T-cell (primary cell): ENCODE measurements around the gene NEDD8. TPM values are rescaled to one million over a fixed set of nuclear protein-coding genes. Genes with fewer than 3 reads are reported as not detected.
A peak's percentile ranks its signal among the peaks of the same experiment; 100 is the strongest.

Experiments
- ATAC-seq, 4 experiments: fragments of 200-7000 bp in 3 of 4; fragments of 150-1000 bp in 1 of 4; cut with Tn5 transposase; replicated peaks in 1 of 4; 1 replicate in 3 of 4; 2 replicates in 1 of 4; pipeline ENCODE4 v1.10.0; 2021; ENCODE audit warnings: moderate library complexity in 3 of 4, mild to moderate bottlenecking in 2 of 4, moderate number of reproducible peaks in 1 of 4
- CTCF ChIA-PET, 2 donors: fragments of 300-600 bp; sonication (Branson Sonifier 250); formaldehyde crosslinking; loops; one replicate each; lab custom pipeline; 2022; ENCODE audit warnings: antibody characterized with exemption in 2 of 2; lab: Charles Lee
- POLR2A ChIA-PET, 2 donors: fragments of 300-600 bp; sonication (Branson Sonifier 250); formaldehyde crosslinking; loops; one replicate each; lab custom pipeline; 2022; ENCODE audit warnings: antibody characterized with exemption in 2 of 2; lab: Charles Lee
- DNase-seq, 35 experiments: peaks; one replicate each; pipeline versions ENCODE4 v3.0.0 to v3.0.0-alpha.2; 2013 to 2023
- H3K27ac ChIP-seq: one replicate; pipeline ENCODE4 v1.5.1; 2013; ENCODE audit warnings: low read length
- H3K27me3 ChIP-seq, 2 experiments: replicated peaks in 1 of 2; 1 replicate in 1 of 2; 2 replicates in 1 of 2; pipeline versions ENCODE4 v1.6.1 to v1.7.0; 2013; ENCODE audit warnings: low read length in 1 of 2, mixed read lengths in 1 of 2; ENCODE audit not compliant: control insufficient read depth in 2 of 2, insufficient read depth in 2 of 2; ENCODE audit errors: extremely low read depth in 1 of 2
- H3K36me3 ChIP-seq, 2 donors: 1 replicate in 1 of 2; 2 replicates in 1 of 2; pipeline versions ENCODE4 v1.6.1 to v1.7.0; 2013; ENCODE audit warnings: low read length in 1 of 2; ENCODE audit not compliant: control insufficient read depth in 2 of 2, insufficient read depth in 1 of 2; ENCODE audit errors: extremely low read depth in 1 of 2
- H3K4me1 ChIP-seq, 2 experiments: 1 replicate in 1 of 2; 2 replicates in 1 of 2; pipeline versions ENCODE4 v1.6.1 to v1.7.0; 2013; ENCODE audit warnings: low read length in 2 of 2, mixed read lengths in 1 of 2; ENCODE audit not compliant: insufficient read depth in 2 of 2, control insufficient read depth in 1 of 2; ENCODE audit errors: extremely low read depth in 1 of 2
- H3K4me3 ChIP-seq, 2 donors: 1 replicate in 1 of 2; 2 replicates in 1 of 2; pipeline versions ENCODE4 v1.5.1 to v1.7.0; 2013; ENCODE audit warnings: mild to moderate bottlenecking in 2 of 2, low read length in 1 of 2, moderate library complexity in 1 of 2; ENCODE audit not compliant: control insufficient read depth in 1 of 2; ENCODE audit errors: extremely low read depth in 1 of 2
- H3K9me3 ChIP-seq: 2 replicates; pipeline ENCODE4 v1.7.0; 2013
- H3K27ac Mint-ChIP-seq, 2 donors: one replicate each; pipeline ENCODE4 v1.8.0; 2020 to 2021; ENCODE audit warnings: mild to moderate bottlenecking in 2 of 2, mixed read lengths in 2 of 2
- H3K27me3 Mint-ChIP-seq, 2 donors: one replicate each; pipeline ENCODE4 v1.8.0; 2021 to 2022; ENCODE audit warnings: mixed read lengths in 2 of 2
- H3K36me3 Mint-ChIP-seq: one replicate; pipeline ENCODE4 v1.8.0; 2021; ENCODE audit warnings: mixed read lengths
- H3K4me1 Mint-ChIP-seq, 3 donors: one replicate each; pipeline ENCODE4 v1.8.0; 2020 to 2022; ENCODE audit warnings: mixed read lengths in 3 of 3, mild to moderate bottlenecking in 1 of 3
- H3K4me3 Mint-ChIP-seq, 3 donors: one replicate each; pipeline ENCODE4 v1.8.0; 2020 to 2022; ENCODE audit warnings: mild to moderate bottlenecking in 3 of 3, mixed read lengths in 3 of 3, moderate library complexity in 3 of 3
- H3K9me3 Mint-ChIP-seq, 3 donors: one replicate each; pipeline ENCODE4 v1.8.0; 2020 to 2022; ENCODE audit warnings: mixed read lengths in 3 of 3
- WGBS: methylation state at CpG from one replicate; pipeline ENCODE4 v1.1.5; 2013; ENCODE audit warnings: missing lambda C conversion rate; ENCODE audit not compliant: insufficient coverage; 5-methylcytosine and 5-hydroxymethylcytosine counted together
- total RNA-seq, 35 experiments: library from RNA in 6 of 35; stranded (reverse) in 6 of 35; fragments of 120-200 nt in 1 of 35; gene quantifications; one replicate each; pipeline versions ENCODE4 v1.2.1 to v1.2.4 and lab custom pipeline; 2013 to 2026

NEDD8 gene
- total RNA-seq, 5 donors from 2014 or later (not counting 1 experiment from before 2014, with no cell fraction given), result 92.1 to 107 (median 101) TPM

- Histone ChIP-seq H3K27me3 (no peaks in the 10 kb centered on the region), H3K27ac (peak overlapping the region; percentile 94), H3K4me1 (peaks cover 15 to 29% of the 10 kb centered on the region in 2 experiments), H3K36me3 (peaks cover 14 to 23% of the 10 kb centered on the region in 2 donors), H3K9me3 (no peaks in the 10 kb centered on the region), H3K4me3 (peak overlapping the region; percentile 27 to 94)
- no peaks in the 10 kb centered on the region for H3K27me3 Mint-ChIP-seq
- peaks cover 17% of the 10 kb centered on the region for H3K36me3 Mint-ChIP-seq
- POLR2A ChIA-PET, result interaction anchor here (0.5 to 2.3 kb wide), 3 partner anchors 29 to 158 kb away, joined by 3 to 19 read pairs (median 5); partner anchors contain the start of genes CBLN3 (in 1 of the 2), KHNYN (in 1 of the 2) and TINF2 (in 1 of the 2)
- peak overlapping the region; percentile 94 to 97 for H3K27ac Mint-ChIP-seq
- peak overlapping the region; percentile 84 to 90 (median 90) for H3K4me3 Mint-ChIP-seq
- peaks cover 34 to 54% (median 40%) of the 10 kb centered on the region in 3 donors for H3K4me1 Mint-ChIP-seq
- DNase-seq, result no peak
- CTCF ChIA-PET, result interaction anchor here in 1 of 2 donors (0.7 to 2.3 kb wide), 6 partner anchors 28 to 160 kb away, joined by 3 to 30 read pairs (median 4); partner anchors contain the start of genes CIDEB and TINF2
- no peak for ATAC-seq
- WGBS, result 11% methylated on average over 3 of the region's 3 CpGs
- no peaks in the 10 kb centered on the region for H3K9me3 Mint-ChIP-seq
These were observed 39.7 kb upstream of the NEDD8 start for GRCh38 chr14:24271834-24272263.

GRCh38 chr14:24271134-24271833 is 39.1 kb upstream of the NEDD8 start, which contains the start of gene RABGGTA:
RABGGTA (minus strand) TSS chr14:24271597; CDS start chr14:24271115, 482 bp downstream.
- Mint-ChIP-seq H3K9me3 (no peaks in the 10 kb centered on the region), H3K36me3 (peaks cover 23% of the 10 kb centered on the region), H3K27me3 (no peaks in the 10 kb centered on the region), H3K27ac (peak within 1 kb of the TSS; percentile 95 to 97), H3K4me3 (peak within 1 kb of the TSS; percentile 84 to 90 (median 90)), H3K4me1 (peaks cover 34 to 51% (median 37%) of the 10 kb centered on the region in 3 donors)
- peak; percentile 87 to 97 (median 95) for ATAC-seq
- Histone ChIP-seq H3K36me3 (peaks cover 14 to 27% of the 10 kb centered on the region in 2 donors), H3K9me3 (no peaks in the 10 kb centered on the region), H3K4me1 (peaks cover 15 to 29% of the 10 kb centered on the region in 2 experiments), H3K27me3 (no peaks in the 10 kb centered on the region), H3K4me3 (peak within 1 kb of the TSS; percentile 82 to 94), H3K27ac (peak within 1 kb of the TSS; percentile 96)
- POLR2A ChIA-PET, result interaction anchor here (0.5 to 2.3 kb wide), 6 partner anchors 26 to 158 kb away, joined by 3 to 19 read pairs (median 4); partner anchors contain the start of genes CBLN3 (in 1 of the 2), KHNYN (in 1 of the 2) and TINF2 (in 1 of the 2)
- CTCF ChIA-PET, result interaction anchor here (1.0 to 2.6 kb wide), 9 partner anchors 8 to 160 kb away, joined by 3 to 30 read pairs (median 5); partner anchors contain the start of genes TINF2 (in 2 of the 2) and CIDEB (in 1 of the 2)
- DNase-seq, result peak; percentile 85 to 98 (median 96)
- under 1% methylated on average over 53 of the region's 61 CpGs for WGBS

- Mint-ChIP-seq H3K4me1 (peaks cover 34 to 50% (median 37%) of the 10 kb centered on the region in 3 donors), H3K36me3 (peaks cover 28% of the 10 kb centered on the region), H3K4me3 (peak overlapping the region; percentile 84 to 90 (median 90)), H3K27me3 (no peaks in the 10 kb centered on the region), H3K27ac (peak overlapping the region; percentile 93 to 95), H3K9me3 (no peaks in the 10 kb centered on the region)
- peaks cover 15 to 29% of the 10 kb centered on the region in 2 experiments for H3K4me1 ChIP-seq
- H3K4me3 ChIP-seq, result peak overlapping the region; percentile 82 to 94
- no peaks in the 10 kb centered on the region for H3K27me3 ChIP-seq
- 21% methylated on average over 13 of the region's 13 CpGs for WGBS
- ChIA-PET CTCF (interaction anchor here (0.6 to 2.6 kb wide), 7 partner anchors 9 to 161 kb away, joined by 3 to 30 read pairs (median 6); partner anchors contain the start of genes TINF2 (in 2 of the 2) and CIDEB (in 1 of the 2)), POLR2A (interaction anchor here (0.6 to 2.3 kb wide), 5 partner anchors 27 to 159 kb away, joined by 3 to 19 read pairs (median 5); partner anchors contain the start of genes CBLN3 (in 1 of the 2), KHNYN (in 1 of the 2) and TINF2 (in 1 of the 2))
- ATAC-seq (peak in 2 of 4 experiments; percentile 4), DNase-seq (no peak)
- peak overlapping the region; percentile 96 for H3K27ac ChIP-seq
- H3K9me3 ChIP-seq, result no peaks in the 10 kb centered on the region
- H3K36me3 ChIP-seq, result peaks cover 14 to 33% of the 10 kb centered on the region in 2 donors
These were observed 38.5 kb upstream of the NEDD8 start for GRCh38 chr14:24270537-24271133.

- 94% methylated on average over 10 of the region's 14 CpGs for WGBS
- peak overlapping the region; percentile 84 to 90 (median 90) for H3K4me3 Mint-ChIP-seq
- peaks cover 14 to 39% of the 10 kb centered on the region in 2 donors for H3K36me3 ChIP-seq
- peaks cover 15 to 29% of the 10 kb centered on the region in 2 experiments for H3K4me1 ChIP-seq
- no peaks in the 10 kb centered on the region for H3K27me3 ChIP-seq
- H3K9me3 Mint-ChIP-seq, result no peaks in the 10 kb centered on the region
- H3K4me1 Mint-ChIP-seq, result peaks cover 34 to 43% (median 37%) of the 10 kb centered on the region in 3 donors
- H3K27me3 Mint-ChIP-seq, result no peaks in the 10 kb centered on the region
- H3K27ac Mint-ChIP-seq, result peak overlapping the region in 1 of 2 donors; percentile 95
- H3K4me3 ChIP-seq, result no peak overlapping the region
- H3K36me3 Mint-ChIP-seq, result peaks cover 29% of the 10 kb centered on the region
- POLR2A ChIA-PET, result interaction anchor here (0.8 to 2.3 kb wide), 3 partner anchors 27 to 61 kb away, joined by 3 to 19 read pairs (median 3); partner anchors contain the start of gene TINF2 (in 1 of the 2)
- CTCF ChIA-PET, result interaction anchor here (0.6 to 2.6 kb wide), 6 partner anchors 9 to 161 kb away, joined by 3 to 30 read pairs (median 3); partner anchors contain the start of gene TINF2 (in 1 of the 2)
- H3K27ac ChIP-seq, result no peak overlapping the region
- ATAC-seq (no peak), DNase-seq (no peak)
- no peaks in the 10 kb centered on the region for H3K9me3 ChIP-seq
These were observed 37.9 kb upstream of the NEDD8 start for GRCh38 chr14:24269910-24270536.

- 94% methylated on average over 6 of the region's 8 CpGs for WGBS
These were observed 37.2 kb upstream of the NEDD8 start for GRCh38 chr14:24269368-24269767.

More at GRCh38 chr14:24269368-24269767, 37.2 kb upstream of the NEDD8 start:
- Histone ChIP-seq H3K36me3 (peaks cover 14 to 40% of the 10 kb centered on the region in 2 donors), H3K27ac (no peak overlapping the region), H3K9me3 (no peaks in the 10 kb centered on the region), H3K27me3 (no peaks in the 10 kb centered on the region), H3K4me3 (no peak overlapping the region), H3K4me1 (peaks cover 15 to 27% of the 10 kb centered on the region in 2 experiments)
- ATAC-seq (no peak), DNase-seq (no peak)
- Mint-ChIP-seq H3K9me3 (no peaks in the 10 kb centered on the region), H3K36me3 (peaks cover 34% of the 10 kb centered on the region), H3K27ac (peak overlapping the region in 1 of 2 donors; percentile 19), H3K4me3 (peak overlapping the region in 2 of 3 donors; percentile 6 to 9), H3K27me3 (no peaks in the 10 kb centered on the region), H3K4me1 (peaks cover 34 to 41% (median 35%) of the 10 kb centered on the region in 3 donors)
- POLR2A ChIA-PET, result interaction anchor here in 1 of 2 donors (0.8 kb wide), 1 partner anchor 61 kb away, joined by 3 read pairs; no protein-coding TSS in a partner anchor
- CTCF ChIA-PET, result interaction anchor here (0.7 to 2.6 kb wide), 5 partner anchors 21 to 27 kb away, joined by 3 to 30 read pairs (median 3); partner anchors contain the start of gene TINF2 (in 1 of the 2)
